ENCODE measurements around the gene ATM.

GRCh38 chr11:108402241-108402640 is 179.4 kb downstream of the ATM start:
- TF ChIP-seq, protein P1, sequence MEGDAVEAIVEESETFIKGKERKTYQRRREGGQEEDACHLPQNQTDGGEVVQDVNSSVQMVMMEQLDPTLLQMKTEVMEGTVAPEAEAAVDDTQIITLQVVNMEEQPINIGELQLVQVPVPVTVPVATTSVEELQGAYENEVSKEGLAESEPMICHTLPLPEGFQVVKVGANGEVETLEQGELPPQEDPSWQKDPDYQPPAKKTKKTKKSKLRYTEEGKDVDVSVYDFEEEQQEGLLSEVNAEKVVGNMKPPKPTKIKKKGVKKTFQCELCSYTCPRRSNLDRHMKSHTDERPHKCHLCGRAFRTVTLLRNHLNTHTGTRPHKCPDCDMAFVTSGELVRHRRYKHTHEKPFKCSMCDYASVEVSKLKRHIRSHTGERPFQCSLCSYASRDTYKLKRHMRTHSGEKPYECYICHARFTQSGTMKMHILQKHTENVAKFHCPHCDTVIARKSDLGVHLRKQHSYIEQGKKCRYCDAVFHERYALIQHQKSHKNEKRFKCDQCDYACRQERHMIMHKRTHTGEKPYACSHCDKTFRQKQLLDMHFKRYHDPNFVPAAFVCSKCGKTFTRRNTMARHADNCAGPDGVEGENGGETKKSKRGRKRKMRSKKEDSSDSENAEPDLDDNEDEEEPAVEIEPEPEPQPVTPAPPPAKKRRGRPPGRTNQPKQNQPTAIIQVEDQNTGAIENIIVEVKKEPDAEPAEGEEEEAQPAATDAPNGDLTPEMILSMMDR (conservative IDR thresholded peaks at IDR 0.05 in 1 of 2, IDR thresholded peaks at IDR 0.05 in 1 of 2; ENCODE audit: extremely low read depth in 1 of 2, insufficient read depth in 1 of 2, low read depth in 1 of 2, low read length in 2 of 2), result no peak
- TF ChIP-seq EZH2 (IDR thresholded peaks at IDR 0.05; ENCODE audit: borderline replicate concordance, low read length), result no peak
